Activated CD4-positive, CD25-positive, alpha-beta regulatory T cell treated with anti-CD3 and anti-CD28 coated beads, Interleukin-2, amount 50 U/mL, for 16 hours (primary cell): Measurements from ENCODE around the gene ITGA2B.
"Not testable (repeated sequence)": the region's sequence is repeated elsewhere in the genome, so short reads cannot be mapped to it uniquely, and the experiment has no call there.

Experiments
- DNase-seq: peaks from one replicate; pipeline ENCODE4 v3.0.0-alpha.2; 2020; ENCODE audit warnings: low read depth, low spot score

ITGA2B gene

DNA sequence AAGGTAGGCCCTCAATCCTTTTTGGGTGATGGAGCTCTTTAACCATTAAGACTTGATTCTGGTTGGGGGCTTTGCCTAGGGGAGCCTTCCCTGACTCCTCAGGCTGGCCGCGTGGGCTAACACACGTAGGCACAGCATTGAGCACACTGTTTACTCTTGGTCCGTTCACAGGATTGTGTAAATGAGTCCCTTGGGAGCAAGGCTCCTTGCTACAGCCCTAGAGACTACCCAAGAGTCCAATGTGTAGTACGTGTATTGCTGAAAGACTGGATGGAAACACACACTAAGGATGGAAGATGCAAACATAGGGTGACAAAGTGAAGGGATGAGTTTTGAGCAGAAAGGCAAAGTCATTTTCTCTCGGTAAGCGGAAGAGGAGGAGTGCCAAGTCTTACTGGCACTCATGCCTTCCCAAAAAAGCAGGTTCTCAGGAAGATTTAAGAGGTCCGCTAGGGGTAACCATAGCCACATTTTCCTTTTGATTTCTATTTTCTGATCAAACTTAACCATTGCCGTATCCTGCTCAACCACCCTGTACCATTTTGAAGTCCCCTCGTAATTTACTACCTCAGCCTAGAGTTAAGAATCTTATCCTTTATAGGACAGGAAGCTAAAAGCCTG lies 911 bp upstream of the ITGA2B start:
- DNase-seq = no peak

DNA sequence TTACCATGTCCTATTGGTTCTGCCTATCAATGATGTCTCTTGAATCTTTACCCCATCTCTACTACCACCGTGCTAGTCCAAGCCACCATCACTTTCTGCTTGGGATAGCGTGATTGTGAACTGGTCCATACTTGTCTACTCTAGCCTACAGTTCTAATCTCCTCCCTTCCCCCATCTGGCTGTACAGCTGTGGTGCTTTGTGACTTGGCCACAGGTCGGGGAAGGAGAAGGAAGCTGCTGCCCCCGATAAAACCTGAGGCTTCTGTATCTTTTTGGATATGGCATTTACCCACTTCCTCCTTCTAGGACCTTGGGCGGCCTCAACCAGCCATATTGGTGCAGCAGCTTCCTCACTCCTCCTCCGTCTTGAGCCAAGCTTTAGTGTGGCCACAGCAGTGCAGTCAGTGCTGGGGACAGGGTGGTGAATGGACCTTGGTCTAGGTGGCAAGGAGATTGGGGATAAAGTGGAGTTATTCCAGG lies 314 bp upstream of the ITGA2B start:
- DNase-seq = no peak

DNA sequence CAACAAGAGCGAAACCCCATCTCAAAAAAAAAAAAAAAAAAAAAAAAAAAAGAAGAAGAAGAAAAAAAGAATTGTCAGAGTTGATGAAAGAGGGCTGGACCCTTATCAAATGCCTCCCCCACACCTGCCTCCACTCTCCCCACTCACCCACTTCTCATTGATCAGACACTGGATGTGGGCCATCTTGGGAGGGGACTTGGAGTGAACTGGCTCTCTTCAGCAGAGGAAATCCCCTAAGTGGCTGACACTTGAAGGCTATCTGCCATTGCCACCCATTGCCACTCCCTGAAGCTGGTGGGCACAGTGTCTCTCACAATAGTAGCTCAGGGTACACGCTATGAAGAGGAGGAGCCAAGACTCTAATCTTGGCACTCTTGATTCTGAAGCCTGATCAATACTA lies 1.6 kb downstream of the ITGA2B start:
- DNase-seq = no peak

DNA sequence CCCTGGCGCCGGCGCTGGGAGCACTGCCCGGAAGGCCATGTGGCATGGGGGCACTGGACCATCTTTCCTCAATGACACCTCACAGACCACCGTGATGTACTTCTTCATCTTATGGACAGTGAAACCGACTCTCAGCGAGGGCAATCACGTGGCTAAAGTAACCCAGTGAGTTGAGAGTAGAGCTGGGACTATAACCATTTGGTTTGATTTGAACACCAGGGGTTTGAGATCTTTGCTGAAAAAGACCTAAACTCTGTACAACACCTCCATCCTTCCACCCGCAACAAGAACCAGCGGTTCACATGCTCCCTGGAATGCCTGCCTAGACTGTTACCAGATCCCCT lies 3.3 kb downstream of the ITGA2B start:
- DNase-seq = no peak

DNA sequence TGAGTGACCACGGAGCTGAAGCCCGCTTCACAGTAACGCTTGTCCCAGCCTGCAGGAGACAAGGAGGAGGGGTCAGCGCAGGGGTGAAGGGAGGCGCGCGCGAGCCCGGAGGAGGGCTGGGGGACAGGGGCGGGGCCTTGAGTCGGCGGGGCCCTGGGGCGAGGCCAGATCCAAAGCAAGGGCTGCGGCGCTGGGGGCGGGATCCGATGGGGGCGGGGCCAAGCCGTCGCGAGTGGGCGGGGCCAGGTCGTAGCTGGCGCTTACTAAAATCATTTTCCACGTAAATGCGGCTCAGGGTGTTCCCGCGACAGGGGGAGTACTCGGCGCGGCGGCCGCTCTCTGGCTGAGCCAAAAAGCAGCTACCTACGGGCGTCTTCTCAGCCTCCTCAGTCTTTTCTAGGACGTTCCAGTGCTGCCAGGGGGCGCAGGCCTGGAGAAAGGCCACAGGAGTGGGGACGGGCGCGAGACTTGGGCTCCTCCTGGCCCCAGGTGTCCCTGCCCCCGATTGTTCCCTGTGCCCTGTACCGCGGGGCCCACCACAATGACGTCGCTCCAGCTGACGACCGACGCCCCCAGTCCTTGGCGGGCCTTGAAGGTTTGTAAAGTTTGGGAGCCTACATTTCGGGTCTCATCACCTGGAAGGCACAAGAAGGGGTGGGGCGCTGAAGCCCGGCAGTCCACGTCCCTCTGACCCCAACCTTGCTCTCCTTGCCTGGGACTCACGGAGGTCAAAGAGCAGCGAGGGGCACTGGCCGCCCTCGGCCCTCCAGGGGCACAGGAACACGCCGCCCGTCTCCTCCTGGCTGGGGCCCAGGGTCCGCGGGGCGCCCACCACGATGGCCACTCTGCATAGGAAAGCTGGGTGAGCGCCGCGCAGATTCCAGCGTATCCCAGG lies 3.9 kb downstream of the ITGA2B start:
- peak; percentile 60 for DNase-seq

DNA sequence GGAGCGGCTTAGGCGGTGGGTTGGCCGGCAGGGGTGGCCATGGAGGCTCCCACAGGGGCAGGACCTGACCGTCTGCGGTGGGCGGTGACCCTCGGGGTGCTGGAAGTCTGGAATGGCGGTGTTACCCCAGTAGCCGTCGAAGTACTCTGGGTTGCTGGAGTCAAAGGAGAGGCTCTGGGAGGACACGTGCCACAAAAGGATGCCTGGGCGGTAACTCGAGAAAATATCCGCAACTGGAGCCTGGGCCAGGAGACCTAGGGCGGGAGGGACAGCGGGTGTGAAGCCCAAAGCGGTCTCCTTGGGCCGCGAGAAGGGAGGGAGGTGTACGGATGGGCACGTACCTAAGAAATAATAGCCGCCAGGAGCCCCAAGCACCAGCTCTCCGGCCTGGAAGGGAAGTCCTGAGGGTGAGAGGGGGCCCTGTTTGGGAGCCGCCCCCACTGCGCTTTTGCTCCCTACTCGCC lies 4.6 kb downstream of the ITGA2B start:
- DNase-seq = no peak

DNA sequence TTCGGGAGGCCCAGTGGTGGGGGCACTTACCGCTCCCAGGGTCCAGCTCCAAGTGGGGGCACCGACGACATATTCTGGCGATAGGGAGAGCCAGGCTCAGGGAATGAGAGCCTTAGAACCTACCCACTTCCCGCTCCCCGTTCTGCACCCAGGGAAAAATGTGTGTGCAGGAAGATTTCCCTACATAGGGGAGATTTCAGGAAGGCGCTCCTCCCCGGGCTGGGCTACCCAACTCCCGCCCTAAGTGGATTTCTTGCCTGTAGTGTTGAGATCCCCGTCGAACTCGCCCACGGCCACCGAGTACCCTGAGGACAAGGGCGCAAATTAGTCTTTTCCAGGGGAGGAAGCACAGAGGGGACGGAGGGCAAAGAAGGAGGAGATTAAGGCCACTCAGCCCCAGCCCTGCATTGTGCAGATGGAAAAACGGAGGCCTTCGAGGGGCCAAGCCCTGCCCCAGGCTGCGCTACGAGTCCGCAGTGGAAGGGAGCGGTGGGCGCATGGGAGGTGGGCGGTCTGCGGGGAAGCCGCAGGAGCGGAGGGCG lies 5.1 kb downstream of the ITGA2B start:
- no peak for DNase-seq

- DNase-seq = no peak
Observed at GRCh38 chr17:44383861-44384260, 5.6 kb downstream of the ITGA2B start.

DNA sequence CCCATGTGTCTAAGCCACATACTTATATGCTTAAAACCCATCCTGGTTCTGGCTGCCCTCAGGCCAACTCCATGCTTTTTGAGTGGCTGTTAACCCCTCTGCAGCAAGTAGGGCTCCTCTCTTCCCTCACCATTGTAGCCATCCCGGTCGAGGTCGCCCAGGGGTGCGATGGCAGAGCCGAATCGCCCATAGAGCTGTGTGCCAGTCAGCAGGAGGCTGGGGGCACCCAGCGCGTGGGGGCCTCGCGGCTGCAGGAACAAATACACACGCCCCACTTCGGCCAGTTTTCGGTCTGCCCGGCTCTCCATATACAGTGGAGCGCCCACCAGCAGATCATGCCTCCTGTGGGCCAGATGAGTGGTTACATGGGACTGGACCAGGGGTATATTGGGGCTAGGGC lies 6.1 kb downstream of the ITGA2B start:
- no peak for DNase-seq

DNA sequence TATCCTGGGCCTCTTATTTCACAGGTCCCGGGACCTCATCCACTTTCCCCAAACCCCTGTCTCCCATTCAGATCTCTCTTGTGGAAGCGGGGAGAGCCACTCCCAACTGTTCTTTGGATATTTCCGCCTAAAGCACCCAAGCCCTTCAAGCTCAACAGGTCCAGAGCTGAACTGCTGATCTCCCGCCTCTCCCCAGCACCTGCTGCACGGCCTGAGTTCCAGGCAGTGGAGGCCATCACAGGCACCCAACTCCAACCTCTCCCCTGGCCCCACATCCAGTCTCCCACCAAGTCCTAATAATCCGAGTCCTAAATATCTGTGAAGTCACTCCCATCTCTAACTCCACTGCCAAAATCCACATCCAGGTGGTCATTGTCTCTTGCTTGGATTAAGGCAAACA lies 6.5 kb downstream of the ITGA2B start:
- no peak for DNase-seq

DNA sequence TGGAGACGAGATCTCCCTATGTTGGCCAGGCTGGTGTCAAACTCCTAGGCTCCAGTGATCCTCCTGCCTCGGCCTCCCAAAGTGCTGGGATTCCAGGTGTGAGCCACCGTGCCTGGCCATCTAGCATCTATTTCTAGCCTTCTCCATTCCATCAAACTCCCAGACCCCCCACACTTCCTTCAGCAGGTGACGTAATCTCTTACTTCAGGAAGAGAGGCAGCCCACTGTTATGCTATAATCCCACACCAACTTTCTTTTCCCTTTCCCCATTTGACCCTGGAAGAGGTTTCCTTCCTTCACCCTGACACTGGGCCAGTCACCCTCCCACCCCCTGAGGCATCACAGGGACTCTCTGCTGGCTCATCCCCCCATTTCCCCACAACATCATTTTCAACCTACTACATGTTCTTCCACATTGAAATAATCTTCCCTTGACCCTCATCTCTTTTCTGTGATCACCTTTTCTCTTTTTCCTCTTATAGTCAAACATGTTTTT lies 7.6 kb downstream of the ITGA2B start:
- no peak for DNase-seq

DNA sequence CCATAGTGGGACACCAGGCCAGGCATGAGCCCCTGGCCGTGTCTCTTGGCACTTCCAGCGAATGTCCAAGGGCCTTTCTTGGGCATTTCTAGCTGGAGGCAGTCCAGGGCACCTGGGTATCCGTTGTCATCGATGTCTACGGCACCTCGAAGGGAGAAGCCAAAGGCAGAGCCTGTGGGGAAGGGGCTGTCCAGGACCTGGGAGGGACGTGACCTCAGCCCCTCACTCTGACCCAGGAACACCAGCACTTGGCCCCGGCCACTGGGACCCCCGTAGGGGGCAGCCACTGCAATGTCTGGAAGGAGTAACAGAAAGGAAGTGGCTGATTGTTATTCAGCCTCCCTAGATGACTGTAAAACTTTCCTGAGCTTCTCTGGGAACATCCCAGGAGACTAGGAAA lies 8.7 kb downstream of the ITGA2B start:
- no peak for DNase-seq

DNA sequence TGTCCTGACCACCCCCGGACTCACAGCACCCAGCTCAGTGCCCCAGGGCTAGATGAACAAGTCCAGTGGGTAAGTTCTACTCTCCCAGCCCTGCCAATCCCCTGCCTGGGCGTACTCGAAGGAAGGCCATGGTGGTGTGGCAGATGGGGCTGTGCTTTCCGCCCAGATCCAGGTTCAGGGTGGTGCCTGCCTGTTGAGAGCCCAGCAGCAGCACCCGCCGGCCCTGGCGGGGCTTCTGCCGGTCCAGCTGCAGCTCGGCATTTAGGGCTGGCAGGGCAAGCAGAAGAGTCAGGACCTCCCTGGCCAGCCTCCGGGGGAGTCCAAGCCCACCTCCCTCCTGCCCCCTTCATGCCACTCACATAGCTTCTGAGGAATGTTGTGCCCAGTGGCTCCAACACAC lies 9.6 kb downstream of the ITGA2B start:
- no peak for DNase-seq

DNA sequence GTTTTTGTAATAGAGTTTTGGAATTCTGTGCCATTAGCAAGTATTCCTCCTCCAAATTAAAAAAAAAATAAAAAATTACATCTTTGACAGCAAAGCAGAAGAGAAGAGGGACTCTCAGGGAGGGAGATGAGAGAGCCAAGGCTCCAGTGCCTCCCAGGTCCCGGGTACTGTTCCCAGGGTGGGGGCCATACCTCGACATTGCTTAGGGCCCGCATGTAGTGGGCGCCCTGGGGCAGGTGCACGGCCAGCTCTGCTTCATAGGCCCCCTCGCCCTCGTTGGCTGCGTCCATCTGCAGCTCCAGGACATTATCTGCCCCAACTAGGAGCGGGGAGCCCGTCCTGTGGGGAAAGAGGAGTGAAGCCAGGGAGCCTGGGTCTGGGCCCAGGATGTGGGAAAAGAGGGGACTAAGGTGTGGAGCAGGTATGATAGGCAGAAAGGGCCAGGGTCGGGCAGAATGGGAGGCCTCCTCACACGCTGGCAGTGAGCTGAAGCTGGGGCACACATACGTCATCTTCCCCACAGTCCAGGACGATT lies 11.2 kb downstream of the ITGA2B start:
- no peak for DNase-seq

- no peak for DNase-seq
Observed at GRCh38 chr17:44376779-44377178, 12.7 kb downstream of the ITGA2B start.

- DNase-seq = no peak
Observed at GRCh38 chr17:44376124-44376523, 13.3 kb downstream of the ITGA2B start.

- DNase-seq = no peak
Observed at GRCh38 chr17:44375196-44376017, 14.0 kb downstream of the ITGA2B start.

GRCh38 chr17:44374306-44375195 lies 14.9 kb downstream of the ITGA2B start:
- DNase-seq = no peak

DNA sequence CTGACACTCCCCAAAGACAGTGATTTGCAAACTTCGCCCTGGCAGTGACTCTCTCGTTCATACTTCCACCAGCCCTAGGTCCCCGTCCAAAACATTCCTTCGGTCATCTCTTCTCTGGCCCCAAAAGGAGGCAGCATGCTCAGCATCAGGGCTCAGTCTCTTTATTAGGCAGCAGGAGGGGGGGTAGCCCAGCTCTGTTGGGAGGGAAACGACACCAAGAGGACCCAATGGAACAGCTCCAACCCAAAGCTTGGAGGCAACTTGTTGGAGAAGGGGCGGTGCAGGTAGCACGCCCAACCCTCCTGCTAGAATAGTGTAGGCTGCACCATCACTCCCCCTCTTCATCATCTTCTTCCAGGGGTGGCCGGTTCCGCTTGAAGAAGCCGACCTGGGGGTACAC lies 17.4 kb downstream of the ITGA2B start:
- DNase-seq = no peak

DNA sequence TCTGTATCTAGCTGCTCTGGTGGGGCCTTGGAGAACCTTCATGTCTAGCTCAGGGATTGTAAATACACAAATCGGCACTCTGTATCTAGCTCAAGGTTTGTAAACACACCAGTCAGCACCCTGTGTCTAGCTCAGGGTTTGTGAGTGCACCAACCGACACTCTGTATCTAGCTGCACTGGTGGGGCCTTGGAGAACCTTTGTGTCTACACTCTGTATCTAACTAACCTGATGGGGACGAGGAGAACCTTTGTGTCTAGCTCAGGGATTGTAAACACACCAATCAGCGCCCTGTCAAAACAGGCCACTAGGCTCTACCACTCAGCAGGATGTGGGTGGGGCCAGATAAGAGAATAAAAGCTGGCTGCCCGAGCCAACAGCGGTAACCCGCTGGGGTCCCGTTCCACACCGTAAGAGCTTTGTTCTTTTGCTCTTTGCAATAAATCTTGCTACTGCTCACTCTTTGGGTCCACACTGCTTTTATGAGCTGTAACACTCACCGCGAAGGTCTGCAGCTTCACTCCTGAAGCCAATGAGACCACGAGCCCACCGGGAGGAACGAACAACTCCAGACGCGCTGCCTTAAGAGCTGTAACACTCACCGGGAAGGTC lies 19.9 kb downstream of the ITGA2B start:
- DNase-seq = not testable (repeated sequence)
